H9 (cell line): ENCODE results near the gene HES4. TPM values are rescaled to one million over a fixed set of nuclear protein-coding genes. Genes with fewer than 3 reads are reported as not detected.
A peak's percentile ranks its signal among the peaks of the same experiment; 100 is the strongest.

ENCODE experiments used
- DNase-seq: peaks from one replicate; pipeline ENCODE4 v3.0.0-alpha.2; 2017
- H2AFZ ChIP-seq: one replicate; pipeline ENCODE4 v1.6.1; 2013; ENCODE audit warnings: mild to moderate bottlenecking, low read length, control low read depth, moderate library complexity
- H2AK5ac ChIP-seq: 2 replicates; pipeline ENCODE4 v1.6.1; 2013; ENCODE audit warnings: low read length, control low read depth, mixed read lengths; ENCODE audit not compliant: insufficient read length
- H2BK120ac ChIP-seq: one replicate; pipeline ENCODE4 v1.6.1; 2013; ENCODE audit warnings: low read depth, mild to moderate bottlenecking, low read length, control low read depth, inconsistent platforms; ENCODE audit not compliant: poor library complexity, severe bottlenecking
- H2BK12ac ChIP-seq: 2 replicates; pipeline ENCODE4 v1.6.1; 2013; ENCODE audit warnings: low read length, control low read depth, mixed read lengths, low read depth; ENCODE audit not compliant: insufficient read length
- H2BK15ac ChIP-seq: 2 replicates; pipeline ENCODE4 v1.6.1; 2013; ENCODE audit warnings: low read depth, low read length, control low read depth
- H2BK20ac ChIP-seq: one replicate; pipeline ENCODE4 v1.6.1; 2013; ENCODE audit warnings: low read depth, mild to moderate bottlenecking, low read length, control low read depth, inconsistent platforms; ENCODE audit not compliant: poor library complexity, severe bottlenecking
- H2BK5ac ChIP-seq: 2 replicates; pipeline ENCODE4 v1.6.1; 2013; ENCODE audit warnings: low read length, control low read depth, mixed read lengths; ENCODE audit not compliant: insufficient read length
- H3K14ac ChIP-seq: 2 replicates; pipeline ENCODE4 v1.6.1; 2013; ENCODE audit warnings: low read length, control low read depth; ENCODE audit not compliant: insufficient read depth
- H3K18ac ChIP-seq: 2 replicates; pipeline ENCODE4 v1.6.1; 2013; ENCODE audit warnings: low read depth, mild to moderate bottlenecking, mixed read lengths, low read length, control low read depth; ENCODE audit not compliant: insufficient read length
- H3K23ac ChIP-seq: 2 replicates; pipeline ENCODE4 v1.6.1; 2013; ENCODE audit warnings: low read length, control low read depth, mixed read lengths, low read depth; ENCODE audit not compliant: insufficient read length
- H3K23me2 ChIP-seq: 2 replicates; pipeline ENCODE4 v1.6.1; 2013; ENCODE audit warnings: low read depth, mild to moderate bottlenecking, mixed read lengths, low read length, control low read depth; ENCODE audit not compliant: insufficient read length, poor library complexity, severe bottlenecking
- H3K27ac ChIP-seq: 2 replicates; pipeline ENCODE4 v1.5.1; 2013; ENCODE audit warnings: low read length, control low read depth, mixed read lengths, low read depth; ENCODE audit not compliant: insufficient read length
- H3K27me3 ChIP-seq: 2 replicates; pipeline ENCODE4 v1.6.1; 2013; ENCODE audit warnings: low read length, control low read depth, inconsistent platforms; ENCODE audit not compliant: insufficient read depth
- H3K4ac ChIP-seq: 2 replicates; pipeline ENCODE4 v1.6.1; 2013; ENCODE audit warnings: low read depth, mild to moderate bottlenecking, control low read depth, inconsistent platforms, low read length, moderate library complexity
- H3K4me1 ChIP-seq: 2 replicates; pipeline ENCODE4 v1.6.1; 2013; ENCODE audit warnings: low read length, control low read depth, inconsistent platforms; ENCODE audit not compliant: insufficient read depth
- H3K4me2 ChIP-seq: 2 replicates; pipeline ENCODE4 v1.6.1; 2013; ENCODE audit warnings: low read length, control low read depth, mixed read lengths; ENCODE audit not compliant: insufficient read length, insufficient read depth
- H3K56ac ChIP-seq: 2 replicates; pipeline ENCODE4 v1.6.1; 2013; ENCODE audit warnings: low read depth, mild to moderate bottlenecking, mixed read lengths, low read length, control low read depth; ENCODE audit not compliant: insufficient read length
- H3K79me1 ChIP-seq: 2 replicates; pipeline ENCODE4 v1.6.1; 2013; ENCODE audit warnings: low read depth, mild to moderate bottlenecking, moderate library complexity, low read length, control low read depth, inconsistent platforms; ENCODE audit not compliant: insufficient read depth, poor library complexity, severe bottlenecking
- H3K79me2 ChIP-seq: 2 replicates; pipeline ENCODE4 v1.6.1; 2013; ENCODE audit warnings: low read length, control low read depth, inconsistent platforms; ENCODE audit not compliant: insufficient read depth
- H3K9ac ChIP-seq: 2 replicates; pipeline ENCODE4 v1.6.1; 2013; ENCODE audit warnings: low read length, control low read depth, mixed read lengths; ENCODE audit not compliant: insufficient read length; ENCODE audit errors: extremely low read depth
- H3K9me3 ChIP-seq: one replicate; pipeline ENCODE4 v1.6.1; 2013; ENCODE audit warnings: low read depth, low read length, inconsistent platforms; ENCODE audit not compliant: control insufficient read depth
- H3T11ph ChIP-seq: one replicate; pipeline ENCODE4 v1.6.1; 2013; ENCODE audit warnings: mild to moderate bottlenecking, low read length, control low read depth, inconsistent platforms
- H4K20me1 ChIP-seq: one replicate; pipeline ENCODE4 v1.6.1; 2013; ENCODE audit not compliant: control insufficient read depth, insufficient read length, insufficient read depth
- H4K5ac ChIP-seq: 2 replicates; pipeline ENCODE4 v1.6.1; 2013; ENCODE audit warnings: low read depth, mild to moderate bottlenecking, mixed read lengths, low read length, control low read depth; ENCODE audit not compliant: insufficient read length
- H4K8ac ChIP-seq: replicated peaks from 2 replicates; pipeline ENCODE4 v1.6.1; 2013; ENCODE audit warnings: low read length, control low read depth, mixed read lengths, low read depth; ENCODE audit not compliant: insufficient read length
- H4K91ac ChIP-seq: 2 replicates; pipeline ENCODE4 v1.6.1; 2013; ENCODE audit warnings: low read depth, mild to moderate bottlenecking, moderate library complexity, mixed read lengths, low read length, control low read depth; ENCODE audit not compliant: insufficient read length
- H3K27ac Mint-ChIP-seq, 3 experiments: 2 replicates in 2 of 3; 3 replicates in 1 of 3; pipeline ENCODE4 v1.8.0; 2020 to 2021; ENCODE audit warnings: mixed read lengths in 3 of 3, mild to moderate bottlenecking in 1 of 3, moderate library complexity in 1 of 3
- H3K27me3 Mint-ChIP-seq: 2 replicates; pipeline ENCODE4 v1.8.0; 2021; ENCODE audit warnings: low read depth, mild to moderate bottlenecking, moderate library complexity, mixed read lengths
- H3K36me3 Mint-ChIP-seq, 3 experiments: 2 replicates in 2 of 3; 3 replicates in 1 of 3; pipeline ENCODE4 v1.8.0; 2020 to 2021; ENCODE audit warnings: low read depth in 3 of 3, mixed read lengths in 3 of 3; ENCODE audit not compliant: insufficient read depth in 1 of 3
- H3K4me1 Mint-ChIP-seq, 2 experiments: 2 replicates each; pipeline ENCODE4 v1.8.0; 2020; ENCODE audit warnings: mixed read lengths in 2 of 2
- H3K4me3 Mint-ChIP-seq, 2 experiments: 2 replicates in 1 of 2; 3 replicates in 1 of 2; pipeline ENCODE4 v1.8.0; 2020 to 2021; ENCODE audit warnings: mild to moderate bottlenecking in 2 of 2, mixed read lengths in 2 of 2, moderate library complexity in 1 of 2
- H3K9me3 Mint-ChIP-seq, 2 experiments: 2 replicates in 1 of 2; 3 replicates in 1 of 2; pipeline ENCODE4 v1.8.0; 2020; ENCODE audit warnings: mild to moderate bottlenecking in 2 of 2, mixed read lengths in 2 of 2, moderate library complexity in 1 of 2
- WGBS: extraction: QIAGEN DNeasy Blood & Tissue Kit; methylation state at CpG from one replicate; pipeline ENCODE4 v1.1.7; 2013; ENCODE audit warnings: missing lambda C conversion rate, low lambda C conversion rate, mixed read lengths; ENCODE audit not compliant: insufficient read length; ENCODE audit errors: extremely low coverage; 5-methylcytosine and 5-hydroxymethylcytosine counted together
- total RNA-seq: library from RNA; stranded (reverse); gene quantifications from 2 replicates; pipeline ENCODE4 v1.2.1, GENCODE V29; 2021
- TF ChIP-seq, protein P1 (sequence below): fragments of 200-600 bp; sonication (generic); conservative IDR thresholded peaks from 3 replicates; pipeline ENCODE4 v1.8.0; 2021; ENCODE audit warnings: antibody characterized with exemption, mild to moderate bottlenecking

HES4 gene
- total RNA-seq, 1 experiment from 2014 or later = 4.0 TPM

DNA sequence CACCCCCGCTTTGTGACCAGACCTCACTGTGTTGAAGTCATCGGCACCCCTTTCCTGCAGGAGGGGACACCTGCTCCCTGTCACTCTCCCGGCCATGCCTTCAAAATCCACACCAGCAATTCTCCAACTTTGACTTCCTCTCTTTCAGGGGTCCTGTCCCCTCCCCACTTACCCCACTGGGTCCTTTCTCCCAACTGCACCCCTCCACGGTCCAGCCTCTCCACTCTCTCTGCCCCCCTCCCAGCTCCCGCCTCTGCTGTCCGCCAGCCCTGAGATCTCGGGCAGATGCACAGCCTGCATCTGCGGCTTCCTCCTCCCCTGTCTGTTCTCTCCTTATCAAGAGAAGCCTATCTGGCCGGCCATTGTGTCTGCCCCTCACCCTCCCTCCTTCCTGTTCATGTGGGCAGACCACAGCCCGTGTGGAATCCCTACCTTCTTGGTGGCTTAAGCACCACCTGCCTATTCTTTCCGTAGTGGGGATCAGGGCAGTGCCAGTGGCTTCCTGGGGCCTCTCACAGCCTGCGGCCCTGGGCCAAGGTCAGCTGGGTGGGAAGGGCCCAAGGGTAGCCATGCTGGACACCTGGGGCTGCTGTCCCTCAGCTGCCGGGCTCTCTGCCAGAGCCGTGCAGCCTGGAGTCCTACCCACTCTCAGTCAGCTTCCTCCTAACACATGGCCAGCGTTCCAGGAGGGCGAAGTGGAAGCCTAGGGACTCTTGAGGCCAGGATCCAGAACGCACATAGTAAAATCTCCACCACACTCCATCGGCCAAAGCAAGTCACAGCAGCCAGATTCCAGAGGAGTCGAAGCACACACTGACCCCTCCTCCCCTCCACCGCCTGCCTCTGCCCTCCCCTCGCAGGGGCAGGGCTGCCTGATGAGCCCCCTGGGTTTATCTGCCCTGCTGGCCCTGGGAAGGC lies 5.1 kb upstream of the HES4 start:
- H3K27me3 Mint-ChIP-seq = peaks cover 83% of the 10 kb centered on the region
- Histone ChIP-seq H3K9me3 (no peaks in the 10 kb centered on the region), H3K27me3 (peaks cover 8% of the 10 kb centered on the region; the same call in 1 of the 2 replicates), H2BK20ac (no peak overlapping the region), H3K9ac (no peak overlapping the region), H3K4ac (no peak overlapping the region), H3K79me1 (no peaks in the 10 kb centered on the region), H3K27ac (no peak overlapping the region), H4K5ac (no peak overlapping the region), H2BK120ac (no peak overlapping the region), H4K91ac (no peak overlapping the region), H2AFZ (no peak overlapping the region), H3K14ac (peak overlapping the region; percentile 10), H2AK5ac (no peak overlapping the region), H3K23me2 (peaks cover 7% of the 10 kb centered on the region), H3K4me2 (no peak overlapping the region), H3K4me1 (no peaks in the 10 kb centered on the region), H4K20me1 (no peaks in the 10 kb centered on the region), H3K23ac (no peak overlapping the region), H3K79me2 (no peaks in the 10 kb centered on the region), H2BK5ac (no peak overlapping the region), H2BK12ac (no peak overlapping the region), H3K56ac (no peak overlapping the region), H3T11ph (no peak overlapping the region), H3K18ac (no peak overlapping the region), H4K8ac (no peak overlapping the region), H2BK15ac (no peak overlapping the region)
- peak; percentile 50 for DNase-seq
- WGBS = no CpG with 5 or more reads among the region's 21 CpGs
- peaks cover 13 to 30% of the 10 kb centered on the region in 2 experiments for H3K4me1 Mint-ChIP-seq
- H3K36me3 Mint-ChIP-seq = no peaks in the 10 kb centered on the region
- H3K4me3 Mint-ChIP-seq = 0 out of 5 replicates have a peak overlapping the region, but pooled peaks of 1 of the 2 experiments have one; percentile 40
- no peak overlapping the region for H3K27ac Mint-ChIP-seq
- TF ChIP-seq, protein P1, sequence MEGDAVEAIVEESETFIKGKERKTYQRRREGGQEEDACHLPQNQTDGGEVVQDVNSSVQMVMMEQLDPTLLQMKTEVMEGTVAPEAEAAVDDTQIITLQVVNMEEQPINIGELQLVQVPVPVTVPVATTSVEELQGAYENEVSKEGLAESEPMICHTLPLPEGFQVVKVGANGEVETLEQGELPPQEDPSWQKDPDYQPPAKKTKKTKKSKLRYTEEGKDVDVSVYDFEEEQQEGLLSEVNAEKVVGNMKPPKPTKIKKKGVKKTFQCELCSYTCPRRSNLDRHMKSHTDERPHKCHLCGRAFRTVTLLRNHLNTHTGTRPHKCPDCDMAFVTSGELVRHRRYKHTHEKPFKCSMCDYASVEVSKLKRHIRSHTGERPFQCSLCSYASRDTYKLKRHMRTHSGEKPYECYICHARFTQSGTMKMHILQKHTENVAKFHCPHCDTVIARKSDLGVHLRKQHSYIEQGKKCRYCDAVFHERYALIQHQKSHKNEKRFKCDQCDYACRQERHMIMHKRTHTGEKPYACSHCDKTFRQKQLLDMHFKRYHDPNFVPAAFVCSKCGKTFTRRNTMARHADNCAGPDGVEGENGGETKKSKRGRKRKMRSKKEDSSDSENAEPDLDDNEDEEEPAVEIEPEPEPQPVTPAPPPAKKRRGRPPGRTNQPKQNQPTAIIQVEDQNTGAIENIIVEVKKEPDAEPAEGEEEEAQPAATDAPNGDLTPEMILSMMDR = no peak
- peaks cover 0 to 4% of the 10 kb centered on the region in 2 experiments; a peak in 2 of 5 replicates for H3K9me3 Mint-ChIP-seq
